Peyer's patch (tissue), 4 donors: ENCODE data around the gene TOR4A. TPM values are rescaled to one million over a fixed set of nuclear protein-coding genes. Genes with fewer than 3 reads are reported as not detected.

Experiments
- DNase-seq, 3 donors: peaks; one replicate each; pipeline ENCODE4 v3.0.0-alpha.2; 2017 to 2019
- H3K27ac ChIP-seq, 4 donors: fragments of 200-600 bp; sonication (generic); one replicate each; pipeline ENCODE4 v1.5.1; 2016 to 2019
- H3K27me3 ChIP-seq, 2 donors: fragments of 200-600 bp; sonication (generic); one replicate each; pipeline ENCODE4 v1.5.1; 2019
- H3K36me3 ChIP-seq, 3 donors: fragments of 200-600 bp; sonication (generic); one replicate each; pipeline ENCODE4 v1.5.1; 2016 to 2019
- H3K4me1 ChIP-seq, 4 donors: fragments of 200-600 bp; sonication (generic); one replicate each; pipeline ENCODE4 v1.5.1; 2016 to 2019
- H3K4me3 ChIP-seq, 4 donors: fragments of 200-600 bp; sonication (generic); 1 replicate in 3 of 4; 2 replicates in 1 of 4; pipeline ENCODE4 v1.5.1; 2016 to 2019; ENCODE audit warnings: mild to moderate bottlenecking in 1 of 4
- H3K9me3 ChIP-seq, 4 donors: fragments of 200-600 bp; sonication (generic); one replicate each; pipeline ENCODE4 v1.5.1; 2016 to 2019; ENCODE audit warnings: mild to moderate bottlenecking in 1 of 4
- POLR2A ChIP-seq, 2 donors: fragments of 450-650 bp; IDR thresholded peaks; one replicate each; pipeline ENCODE4 v1.5.1; 2017; ENCODE audit warnings: antibody characterized with exemption in 2 of 2, mild to moderate bottlenecking in 2 of 2, moderate library complexity in 2 of 2
- total RNA-seq, 4 donors: library from RNA; depleted of rRNA; stranded (reverse); fragments of >200 nt; gene quantifications; one replicate each; pipeline ENCODE4 v1.1.0, GENCODE V29; 2016
- TF ChIP-seq, protein P1 (sequence below), 6 experiments: fragments of 450-650 bp in 4 of 6; fragments of 200-600 bp in 2 of 6; sonication (generic) in 1 of 6; IDR thresholded peaks; one replicate each; pipeline ENCODE4 v1.5.1; 2017 to 2019; ENCODE audit warnings: antibody characterized with exemption in 6 of 6, mild to moderate bottlenecking in 3 of 6, moderate library complexity in 1 of 6

The TOR4A gene
- total RNA-seq, 4 donors from 2014 or later, result 33.8 to 45.7 (median 39.2) TPM

DNA sequence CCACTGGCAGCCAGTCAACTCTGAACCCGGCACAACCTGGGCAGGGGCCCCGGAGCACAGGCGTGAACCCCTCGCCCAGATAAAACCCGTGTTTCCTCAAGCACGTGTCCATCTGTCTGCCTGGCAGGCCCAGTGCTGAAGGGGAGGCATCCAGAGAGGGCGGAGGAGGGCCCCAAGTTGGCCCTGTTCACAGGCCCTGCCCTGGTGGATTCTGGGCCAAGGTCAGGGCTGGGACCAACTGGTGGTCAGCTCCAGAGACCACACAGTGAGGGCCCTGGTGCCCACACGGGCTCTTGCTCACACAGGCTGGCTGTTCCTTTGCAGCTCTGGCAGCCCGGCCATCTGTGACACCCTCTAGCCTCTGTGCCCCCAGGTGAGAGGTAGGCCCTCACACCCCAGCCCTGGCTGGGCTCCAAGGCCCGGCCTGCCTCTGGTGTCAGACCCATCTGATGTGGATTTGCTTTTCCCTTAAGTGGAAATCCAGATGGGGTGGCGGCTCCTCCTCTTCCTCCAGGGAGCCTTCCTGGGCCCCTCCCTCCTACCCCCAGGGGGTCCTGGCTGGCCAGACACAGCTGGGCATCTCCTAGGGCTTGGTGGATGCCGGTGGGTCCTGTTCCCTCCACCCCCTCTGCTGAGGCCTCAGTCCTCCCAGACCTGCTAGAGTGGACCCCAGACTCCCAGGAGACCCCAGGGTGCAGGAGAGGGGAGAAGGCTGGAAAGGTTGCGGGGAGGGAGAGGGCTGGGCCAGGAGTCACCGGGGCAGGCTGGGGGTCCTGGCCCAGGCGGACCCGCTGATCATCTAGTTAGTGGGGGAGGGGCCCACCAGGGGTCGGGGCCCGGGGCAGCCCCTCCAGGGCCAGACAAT lies 27.0 kb upstream of the TOR4A start:
- DNase-seq, result no peak
- H3K4me3 ChIP-seq, result no peak overlapping the region
- H3K27me3 ChIP-seq, result no peaks in the 10 kb centered on the region
- H3K36me3 ChIP-seq, result no peaks in the 10 kb centered on the region
- H3K9me3 ChIP-seq, result no peaks in the 10 kb centered on the region
- H3K4me1 ChIP-seq, result peaks cover 0 to 14% (median 5%) of the 10 kb centered on the region in 4 donors
- TF ChIP-seq, protein P1, sequence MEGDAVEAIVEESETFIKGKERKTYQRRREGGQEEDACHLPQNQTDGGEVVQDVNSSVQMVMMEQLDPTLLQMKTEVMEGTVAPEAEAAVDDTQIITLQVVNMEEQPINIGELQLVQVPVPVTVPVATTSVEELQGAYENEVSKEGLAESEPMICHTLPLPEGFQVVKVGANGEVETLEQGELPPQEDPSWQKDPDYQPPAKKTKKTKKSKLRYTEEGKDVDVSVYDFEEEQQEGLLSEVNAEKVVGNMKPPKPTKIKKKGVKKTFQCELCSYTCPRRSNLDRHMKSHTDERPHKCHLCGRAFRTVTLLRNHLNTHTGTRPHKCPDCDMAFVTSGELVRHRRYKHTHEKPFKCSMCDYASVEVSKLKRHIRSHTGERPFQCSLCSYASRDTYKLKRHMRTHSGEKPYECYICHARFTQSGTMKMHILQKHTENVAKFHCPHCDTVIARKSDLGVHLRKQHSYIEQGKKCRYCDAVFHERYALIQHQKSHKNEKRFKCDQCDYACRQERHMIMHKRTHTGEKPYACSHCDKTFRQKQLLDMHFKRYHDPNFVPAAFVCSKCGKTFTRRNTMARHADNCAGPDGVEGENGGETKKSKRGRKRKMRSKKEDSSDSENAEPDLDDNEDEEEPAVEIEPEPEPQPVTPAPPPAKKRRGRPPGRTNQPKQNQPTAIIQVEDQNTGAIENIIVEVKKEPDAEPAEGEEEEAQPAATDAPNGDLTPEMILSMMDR (IDR thresholded peaks at IDR 0.05), result no peak
- no peak for TF ChIP-seq POLR2A (IDR thresholded peaks at IDR 0.05)
- no peak overlapping the region for H3K27ac ChIP-seq

DNA sequence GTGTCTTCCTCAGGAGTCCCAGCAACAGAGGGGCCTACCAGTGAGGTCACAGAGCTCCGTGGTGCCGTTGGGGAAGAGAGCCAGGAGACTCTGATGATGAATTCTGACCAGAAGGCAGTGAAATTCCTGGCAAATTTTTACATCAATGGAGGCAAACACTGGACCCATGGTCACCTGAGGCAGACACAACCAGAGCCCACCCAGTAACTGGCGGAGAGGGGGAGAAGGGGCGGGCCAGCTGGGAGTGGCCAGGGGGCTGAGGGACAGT lies 26.4 kb upstream of the TOR4A start, which contains the start of gene STPG3:
Gene STPG3 (plus strand): TSS at position 93 of the 268 bp plus-strand sequence. CDS start 1 bp downstream, at position 94.
- Histone ChIP-seq H3K9me3 (no peaks in the 10 kb centered on the region), H3K4me3 (no peak within 1 kb of the TSS), H3K27ac (no peak within 1 kb of the TSS), H3K36me3 (no peaks in the 10 kb centered on the region), H3K4me1 (peaks cover under 1 to 19% (median 7%) of the 10 kb centered on the region in 4 donors), H3K27me3 (no peaks in the 10 kb centered on the region)
- no peak for DNase-seq
- TF ChIP-seq, protein P1 (IDR thresholded peaks at IDR 0.05), result no peak
- TF ChIP-seq POLR2A (IDR thresholded peaks at IDR 0.05), result no peak

DNA sequence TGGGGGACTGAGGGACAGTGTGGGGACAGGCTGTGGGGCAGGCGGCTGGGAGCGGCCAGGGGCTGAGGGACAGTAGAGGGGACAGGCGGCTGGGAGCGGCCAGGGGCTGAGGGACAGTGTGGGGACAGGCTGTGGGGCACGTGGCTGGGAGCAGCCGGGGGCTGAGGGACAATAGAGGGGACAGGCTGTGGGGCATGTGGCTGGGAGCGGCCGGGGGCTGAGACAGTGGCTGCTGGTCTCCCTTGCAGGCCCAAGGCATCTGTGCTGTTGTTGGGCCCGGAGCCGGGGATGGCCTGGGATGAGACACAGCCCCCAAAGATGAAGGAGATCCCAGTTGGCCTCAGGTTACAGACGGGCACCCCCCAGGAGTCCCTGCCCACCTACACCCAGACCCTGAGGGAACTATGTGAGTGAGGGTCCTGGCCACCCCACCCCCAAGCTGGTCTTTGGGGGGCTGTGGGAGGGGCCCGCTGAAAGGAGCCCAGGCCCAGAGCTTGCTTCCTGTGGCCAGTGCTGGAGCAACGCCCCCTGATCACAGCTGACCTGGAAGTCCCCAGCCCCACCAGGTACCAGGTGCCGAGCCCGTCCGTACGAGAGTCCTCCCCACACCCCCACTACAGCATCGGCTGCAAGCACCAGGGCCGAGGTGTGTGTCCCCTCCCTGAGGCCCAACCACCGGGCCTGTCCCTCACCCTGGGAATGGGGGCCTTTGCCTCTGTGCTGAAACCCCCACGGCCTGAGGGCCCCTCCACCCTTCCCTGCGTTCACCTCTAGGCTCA lies 25.8 kb upstream of the TOR4A start:
- H3K9me3 ChIP-seq, result no peaks in the 10 kb centered on the region
- peaks cover 4 to 24% (median 12%) of the 10 kb centered on the region in 4 donors for H3K4me1 ChIP-seq
- DNase-seq, result no peak
- no peaks in the 10 kb centered on the region for H3K27me3 ChIP-seq
- H3K36me3 ChIP-seq, result no peaks in the 10 kb centered on the region
- H3K27ac ChIP-seq, result no peak overlapping the region
- H3K4me3 ChIP-seq, result no peak overlapping the region
- no peak for TF ChIP-seq POLR2A (IDR thresholded peaks at IDR 0.05)
- TF ChIP-seq, protein P1 (IDR thresholded peaks at IDR 0.05), result no peak

DNA sequence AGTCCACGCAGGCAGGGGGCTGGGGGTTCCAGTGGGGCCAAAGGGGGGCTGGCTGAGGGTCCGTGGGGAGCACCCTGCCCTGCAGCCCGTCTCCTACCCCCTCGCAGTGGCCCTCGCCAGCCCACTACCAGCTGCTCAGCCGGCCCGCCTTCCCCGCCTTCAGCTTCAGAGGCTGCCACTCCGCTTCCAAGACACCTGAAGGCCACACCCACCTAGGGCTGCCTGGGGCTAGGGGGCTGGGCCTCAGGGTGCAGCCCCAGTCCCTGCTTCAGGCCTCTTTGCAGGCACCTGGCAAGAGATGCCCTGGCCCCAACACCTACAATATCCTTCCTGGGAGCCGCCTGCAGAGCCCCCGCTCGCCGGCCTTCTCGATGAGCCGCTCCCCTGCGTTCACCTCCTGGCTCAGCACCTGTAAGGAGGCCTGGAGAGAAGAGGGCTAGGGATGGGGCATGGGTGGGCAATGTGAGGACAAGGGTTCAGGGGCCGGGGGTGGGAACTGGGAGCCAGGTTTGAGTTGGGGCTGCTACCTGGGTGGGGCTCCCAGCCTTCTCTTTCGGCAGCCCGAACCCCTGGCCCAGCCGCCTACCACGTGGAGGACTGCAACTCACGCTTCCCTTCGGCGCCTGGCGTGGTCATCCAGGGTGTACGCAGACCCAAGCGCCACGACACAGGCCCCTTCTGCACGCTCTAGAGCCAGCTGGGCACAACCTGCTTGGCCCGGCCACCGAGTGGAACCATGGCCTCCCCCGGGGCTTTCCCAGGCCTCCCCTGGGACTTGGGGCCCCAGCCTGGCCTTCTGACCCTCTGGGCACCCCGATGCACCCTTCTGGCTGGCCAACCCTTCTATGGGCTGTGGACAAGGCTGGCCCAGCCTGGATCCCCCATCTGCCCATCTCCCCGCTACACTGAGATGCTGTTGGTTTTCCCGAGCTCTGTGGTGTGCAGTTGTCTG lies 24.7 kb upstream of the TOR4A start:
- no peak for DNase-seq
- no peaks in the 10 kb centered on the region for H3K27me3 ChIP-seq
- no peak overlapping the region for H3K4me3 ChIP-seq
- H3K36me3 ChIP-seq, result peaks cover 0 to 8% (median 0%) of the 10 kb centered on the region in 3 donors
- no peak for TF ChIP-seq POLR2A (IDR thresholded peaks at IDR 0.05)
- TF ChIP-seq, protein P1 (IDR thresholded peaks at IDR 0.05), result no peak
- H3K9me3 ChIP-seq, result no peaks in the 10 kb centered on the region
- peaks cover 4 to 30% (median 12%) of the 10 kb centered on the region in 4 donors for H3K4me1 ChIP-seq
- H3K27ac ChIP-seq, result no peak overlapping the region
